VCaP (cell line): Measurements from ENCODE around the gene POLA2.
"Not testable (repeated sequence)": the region's sequence is repeated elsewhere in the genome, so short reads cannot be mapped to it uniquely, and the experiment has no call there.

Source experiments
- H3K27ac ChIP-seq: fragments of 450-650 bp; 2 replicates; pipeline ENCODE4 v1.5.1; 2017
- TF ChIP-seq, protein P1 (sequence below): fragments of 450-650 bp; conservative IDR thresholded peaks from 2 replicates; pipeline ENCODE4 v1.5.1; 2017; ENCODE audit warnings: mild to moderate bottlenecking, moderate library complexity

Gene POLA2

DNA sequence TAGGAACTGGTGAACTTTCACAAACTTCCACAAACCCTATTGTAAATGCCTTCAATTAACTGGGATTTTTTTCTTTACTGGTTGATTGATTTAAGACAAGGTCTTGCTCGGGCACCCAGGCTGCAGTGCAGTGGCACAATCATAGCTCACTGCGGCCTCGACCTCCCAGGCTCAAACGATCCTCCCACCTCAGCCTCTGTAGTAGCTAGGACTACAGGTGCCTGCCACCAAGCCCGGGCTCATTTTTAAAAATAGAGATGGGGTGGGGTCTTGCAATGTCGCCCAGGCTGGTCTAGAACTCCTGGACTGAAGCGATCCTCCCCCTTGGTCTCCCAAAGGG lies 35.7 kb upstream of the POLA2 start:
- no peak overlapping the region; the same call in 1 of the 2 replicates for H3K27ac ChIP-seq

DNA sequence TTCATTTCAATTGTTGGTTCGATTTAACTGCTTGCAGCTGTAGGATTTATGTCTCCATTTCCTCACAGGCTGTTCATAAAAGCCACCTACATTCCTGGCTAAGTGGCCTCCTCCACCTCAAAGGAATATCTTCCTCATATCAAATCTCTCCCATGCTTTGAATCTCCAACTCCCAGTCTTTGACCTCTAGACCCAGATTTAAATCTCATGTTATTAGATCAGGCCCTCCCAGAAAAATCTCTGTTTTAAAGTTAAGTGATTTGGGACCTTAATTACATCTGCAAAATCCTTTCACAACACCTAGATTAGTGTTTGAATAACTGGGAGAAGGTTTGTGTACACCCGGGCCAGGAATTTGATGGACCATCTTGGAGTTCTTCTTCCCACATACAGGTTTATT lies 33.9 kb upstream of the POLA2 start:
- H3K27ac ChIP-seq, result no peak overlapping the region
- TF ChIP-seq, protein P1, sequence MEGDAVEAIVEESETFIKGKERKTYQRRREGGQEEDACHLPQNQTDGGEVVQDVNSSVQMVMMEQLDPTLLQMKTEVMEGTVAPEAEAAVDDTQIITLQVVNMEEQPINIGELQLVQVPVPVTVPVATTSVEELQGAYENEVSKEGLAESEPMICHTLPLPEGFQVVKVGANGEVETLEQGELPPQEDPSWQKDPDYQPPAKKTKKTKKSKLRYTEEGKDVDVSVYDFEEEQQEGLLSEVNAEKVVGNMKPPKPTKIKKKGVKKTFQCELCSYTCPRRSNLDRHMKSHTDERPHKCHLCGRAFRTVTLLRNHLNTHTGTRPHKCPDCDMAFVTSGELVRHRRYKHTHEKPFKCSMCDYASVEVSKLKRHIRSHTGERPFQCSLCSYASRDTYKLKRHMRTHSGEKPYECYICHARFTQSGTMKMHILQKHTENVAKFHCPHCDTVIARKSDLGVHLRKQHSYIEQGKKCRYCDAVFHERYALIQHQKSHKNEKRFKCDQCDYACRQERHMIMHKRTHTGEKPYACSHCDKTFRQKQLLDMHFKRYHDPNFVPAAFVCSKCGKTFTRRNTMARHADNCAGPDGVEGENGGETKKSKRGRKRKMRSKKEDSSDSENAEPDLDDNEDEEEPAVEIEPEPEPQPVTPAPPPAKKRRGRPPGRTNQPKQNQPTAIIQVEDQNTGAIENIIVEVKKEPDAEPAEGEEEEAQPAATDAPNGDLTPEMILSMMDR, result no peak

More for the DNA sequence above, 35.7 kb upstream of the POLA2 start:
- TF ChIP-seq, protein P1, result no peak

DNA sequence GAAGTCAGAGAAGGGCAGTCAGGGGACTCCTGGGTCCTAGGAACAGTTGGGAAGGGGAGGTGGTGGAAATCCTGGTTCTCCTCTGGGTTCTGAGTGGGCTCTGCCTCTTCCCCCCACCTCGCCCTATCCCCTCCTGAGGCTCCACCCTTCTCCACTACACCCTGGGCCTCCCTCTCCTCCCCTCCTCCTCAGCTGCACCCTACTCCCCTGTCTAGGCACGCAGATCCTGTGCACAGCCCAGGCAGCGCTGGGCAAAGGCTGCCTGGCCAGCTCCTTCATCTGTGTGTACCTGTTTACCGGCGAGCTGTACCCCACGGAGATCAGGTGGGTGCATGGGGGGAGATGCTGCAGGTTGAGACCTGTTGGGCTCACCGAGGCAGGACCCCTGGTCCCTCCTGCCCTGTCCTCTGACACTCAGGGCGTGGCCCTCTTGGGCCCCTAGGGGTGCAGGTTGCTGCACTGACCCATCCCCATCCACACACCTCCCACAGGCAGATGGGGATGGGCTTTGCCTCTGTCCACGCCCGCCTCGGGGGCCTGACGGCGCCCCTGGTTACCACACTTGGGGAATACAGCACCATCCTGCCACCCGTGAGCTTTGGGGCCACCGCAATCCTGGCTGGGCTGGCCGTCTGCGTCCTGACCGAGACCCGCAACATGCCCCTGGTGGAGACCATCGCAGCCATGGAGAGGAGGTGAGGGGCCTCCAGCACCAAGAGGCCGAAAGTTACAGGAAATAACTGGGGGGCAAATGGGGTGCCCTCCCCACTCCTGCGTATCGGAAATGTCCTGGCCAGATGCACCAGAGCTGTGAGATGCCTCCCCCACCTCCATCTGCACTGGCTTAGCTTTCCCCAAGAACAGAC lies 25.3 kb upstream of the POLA2 start:
- H3K27ac ChIP-seq, result no peak overlapping the region
- TF ChIP-seq, protein P1, result no peak

DNA sequence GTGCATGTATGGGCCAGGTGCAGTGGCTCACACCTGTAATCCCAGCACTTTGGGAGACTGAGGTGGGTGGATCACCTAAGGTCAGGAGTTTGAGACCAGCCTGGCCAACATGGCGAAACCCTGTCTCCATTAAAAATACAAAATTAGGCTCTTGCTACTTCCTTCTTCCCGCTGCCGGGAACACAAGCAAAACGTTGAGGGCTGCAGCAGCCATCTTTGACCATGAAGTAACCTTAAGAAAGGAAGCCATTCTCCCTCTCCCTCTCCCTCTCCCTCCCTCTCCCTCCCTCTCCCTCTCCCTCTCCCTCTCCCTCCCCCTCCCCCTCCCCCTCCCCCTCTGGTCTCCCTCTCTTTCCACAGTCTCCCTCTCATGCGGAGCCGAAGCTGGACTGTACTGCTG lies 23.5 kb upstream of the POLA2 start:
- not testable (repeated sequence) for H3K27ac ChIP-seq

DNA sequence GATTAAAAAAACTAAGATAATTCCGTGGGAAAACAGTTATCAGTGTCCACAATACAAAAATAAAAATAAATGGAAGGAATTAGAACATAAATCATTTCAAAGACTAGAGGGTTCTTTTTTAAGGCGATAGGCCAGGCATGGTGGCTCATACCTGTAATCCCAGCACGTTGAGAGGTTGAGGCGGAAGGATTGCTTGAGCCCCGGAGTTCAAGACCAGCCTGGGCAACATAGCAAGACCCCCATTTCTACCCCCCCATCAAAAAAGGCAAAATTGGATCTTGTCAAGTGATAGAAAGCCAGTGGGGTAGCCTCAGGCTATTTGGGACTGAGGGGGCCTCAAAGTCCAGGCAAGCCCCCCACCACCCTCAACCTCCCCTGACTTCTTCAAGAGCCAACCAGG lies 20.6 kb upstream of the POLA2 start:
- TF ChIP-seq, protein P1, result no peak
- H3K27ac ChIP-seq, result no peak overlapping the region

DNA sequence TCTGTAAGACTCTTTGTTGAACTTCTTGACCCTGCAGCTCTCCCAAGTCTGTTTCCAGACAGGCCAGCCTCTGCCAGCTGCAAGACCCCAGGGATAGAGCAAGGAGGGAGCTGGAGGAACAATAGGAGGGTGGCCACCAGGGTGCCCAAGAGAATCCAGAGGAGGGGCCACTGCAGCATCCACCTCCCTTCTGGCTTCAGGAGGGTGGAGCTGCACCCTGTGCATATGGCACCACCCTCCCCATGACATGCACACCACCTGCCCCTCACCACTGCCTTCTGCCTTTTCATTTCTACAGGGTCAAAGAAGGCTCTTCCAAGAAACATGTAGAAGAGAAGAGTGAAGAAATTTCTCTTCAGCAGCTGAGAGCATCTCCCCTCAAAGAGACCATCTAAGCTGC lies 20.1 kb upstream of the POLA2 start:
- H3K27ac ChIP-seq, result no peak overlapping the region
- TF ChIP-seq, protein P1, result no peak

DNA sequence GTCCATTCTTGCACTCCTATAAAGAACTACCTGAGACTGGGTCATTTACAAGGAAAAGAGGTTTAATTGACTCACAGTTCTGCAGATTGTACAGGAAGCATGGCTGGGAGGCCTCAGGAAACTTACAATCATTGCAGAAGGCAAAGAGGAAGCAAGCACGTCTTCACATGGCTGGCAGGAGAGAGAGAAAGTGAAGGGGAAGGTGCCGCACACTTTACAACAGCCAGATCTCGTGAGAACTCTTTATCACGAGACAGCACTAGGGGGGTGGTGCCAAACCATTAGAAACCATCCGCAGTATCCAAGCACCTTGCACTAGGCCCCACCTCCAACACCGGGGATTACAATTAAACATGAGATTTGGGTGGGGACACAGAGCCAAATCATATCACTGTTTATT lies 19.4 kb upstream of the POLA2 start:
- no peak overlapping the region for H3K27ac ChIP-seq
- TF ChIP-seq, protein P1, result no peak

DNA sequence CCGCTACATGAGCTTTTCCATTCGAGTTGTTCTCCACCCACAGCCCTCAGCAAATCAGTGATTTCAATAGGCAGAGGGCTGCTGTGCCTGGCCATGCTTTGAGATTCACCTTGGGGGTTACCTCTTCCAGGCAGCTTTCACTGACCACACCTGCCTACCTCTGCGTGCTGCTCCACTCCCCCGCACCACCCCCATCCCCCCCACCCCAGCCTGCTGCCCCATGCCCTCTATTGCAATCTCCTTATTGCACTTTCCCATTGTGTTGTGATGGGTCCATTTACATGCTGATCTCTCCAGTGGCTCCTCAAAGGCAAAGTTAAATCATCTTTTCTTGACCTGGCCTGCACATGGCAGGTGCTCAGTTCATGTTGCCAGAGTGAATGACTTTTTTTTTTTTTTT lies 18.0 kb upstream of the POLA2 start:
- TF ChIP-seq, protein P1, result no peak
- H3K27ac ChIP-seq, result no peak overlapping the region

DNA sequence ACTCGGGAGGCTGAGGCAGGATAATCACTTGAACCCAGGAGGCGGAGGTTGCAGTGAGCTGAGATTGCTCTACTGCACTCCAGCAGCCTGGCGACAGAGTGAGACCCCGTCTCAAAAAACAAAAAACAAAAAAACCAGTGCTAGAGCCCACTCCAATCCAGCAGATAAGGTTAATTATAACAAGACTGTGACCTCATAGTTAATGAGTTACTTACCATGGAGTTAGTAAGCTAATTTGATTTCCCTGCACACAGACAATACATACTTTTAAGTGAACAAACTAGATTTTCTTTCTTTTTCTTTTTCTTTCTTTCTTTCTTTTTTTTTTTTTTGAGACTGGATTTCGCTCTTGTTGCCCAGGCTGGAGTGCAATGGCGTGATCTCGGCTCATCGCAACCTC lies 16.7 kb upstream of the POLA2 start:
- not testable (repeated sequence) for H3K27ac ChIP-seq
